GM12878 (cell line): Measurements from ENCODE around the gene HOXB1. TPM values are rescaled to one million over a fixed set of nuclear protein-coding genes. Genes with fewer than 3 reads are reported as not detected.

ENCODE experiments used
- ATAC-seq: fragments of 200-7000 bp; cut with Tn5 transposase; 3 replicates; pipeline ENCODE4 v1.9.1; 2020; ENCODE audit warnings: mild to moderate bottlenecking, moderate library complexity
- BruUV-seq: library from RNA; stranded (reverse); fragments of 400-500 nt; replicated peaks from 2 replicates; lab custom pipeline; 2021; lab: Mats Ljungman, UMichigan
- CTCF ChIA-PET: fragments of 300-600 bp; sonication (Branson Sonifier 250); formaldehyde crosslinking; extraction: SDS; loops from one replicate; lab custom pipeline; 2021; ENCODE audit warnings: inconsistent platforms; lab: Yijun Ruan, JAX
- POLR2A ChIA-PET: fragments of 350-600 bp; formaldehyde crosslinking; extraction: SDS; loops from one replicate; lab custom pipeline; 2021; ENCODE audit warnings: inconsistent platforms; lab: Charles Lee
- RAD21 ChIA-PET: fragments of 300-600 bp; sonication (Branson Sonifier 250); formaldehyde crosslinking; loops from one replicate; lab custom pipeline; 2023; ENCODE audit warnings: antibody characterized with exemption; ENCODE audit not compliant: unreplicated experiment; lab: Charles Lee
- SMC1A ChIA-PET: fragments of 300-600 bp; sonication (Branson Sonifier 250); formaldehyde crosslinking; loops from one replicate; lab custom pipeline; 2023; ENCODE audit not compliant: unreplicated experiment, uncharacterized antibody; lab: Charles Lee
- DNase-seq: peaks from one replicate; pipeline ENCODE4 v3.0.0-alpha.2; 2011; ENCODE audit warnings: low read depth, low spot score
- FAIRE-seq: peaks from 3 replicates; lab custom pipeline; 2011; peaks lifted over from hg19 to GRCh38; lab: Jason Lieb, UNC
- H2AFZ ChIP-seq: 2 replicates; pipeline ENCODE4 v1.6.0; 2011; ENCODE audit warnings: low read depth, low read length, control low read depth; ENCODE audit not compliant: control insufficient read depth
- H3K27ac ChIP-seq: 2 replicates; pipeline ENCODE4 v1.5.1; 2011; ENCODE audit warnings: control low read depth; ENCODE audit not compliant: control insufficient read depth, insufficient read depth
- H3K27me3 ChIP-seq, 2 experiments: replicated peaks in 1 of 2; 2 replicates each; pipeline versions ENCODE4 v1.6.0 to v1.6.1; 2011; ENCODE audit warnings: low read length in 1 of 2; ENCODE audit not compliant: control insufficient read depth in 2 of 2, insufficient read depth in 2 of 2
- H3K36me3 ChIP-seq, 2 experiments: 2 replicates each; pipeline ENCODE4 v1.5.1; 2011; ENCODE audit warnings: low read length in 1 of 2; ENCODE audit not compliant: control insufficient read depth in 2 of 2, insufficient read depth in 2 of 2
- H3K4me1 ChIP-seq: 2 replicates; pipeline ENCODE4 v1.6.1; 2011; ENCODE audit warnings: mild to moderate bottlenecking, low read length, moderate library complexity, mixed read lengths; ENCODE audit not compliant: control insufficient read depth, insufficient read depth
- H3K4me2 ChIP-seq: 2 replicates; pipeline ENCODE4 v1.6.0; 2011; ENCODE audit warnings: control low read depth; ENCODE audit not compliant: control insufficient read depth, insufficient read depth
- H3K4me3 ChIP-seq: fragments of 200-600 bp; sonication (generic); 2 replicates; pipeline ENCODE4 v1.5.1; 2016
- H3K79me2 ChIP-seq: 2 replicates; pipeline ENCODE4 v1.6.0; 2011; ENCODE audit warnings: low read length; ENCODE audit not compliant: control insufficient read depth, insufficient read depth
- H3K9ac ChIP-seq: 2 replicates; pipeline ENCODE4 v1.8.0; 2011; ENCODE audit warnings: low read length, control low read depth, mixed read lengths; ENCODE audit not compliant: control insufficient read depth, insufficient read depth
- H3K9me3 ChIP-seq: replicated peaks from 3 replicates; pipeline ENCODE4 v1.5.1; 2011; ENCODE audit warnings: mild to moderate bottlenecking, low read length; ENCODE audit not compliant: control insufficient read depth, insufficient read depth
- H4K20me1 ChIP-seq: 2 replicates; pipeline ENCODE4 v1.6.0; 2011; ENCODE audit not compliant: control insufficient read depth, insufficient read depth
- CHD1 ChIP-seq: IDR thresholded peaks from 2 replicates; pipeline ENCODE4 v1.6.1; 2012; ENCODE audit warnings: low read depth, low read length, improper control_type of control experiment
- HSF1 ChIP-seq: fragments of 150-350 bp; IDR thresholded peaks from 2 replicates; pipeline ENCODE4 v1.6.1; 2014; ENCODE audit warnings: mild to moderate bottlenecking, low read depth, low read length
- NFYA ChIP-seq: IDR thresholded peaks from 2 replicates; pipeline ENCODE4 v1.6.1; 2011; ENCODE audit warnings: low read depth, mild to moderate bottlenecking, low read length, improper control_type of control experiment, borderline replicate concordance
- NKRF ChIP-seq: fragments of 450-650 bp; conservative IDR thresholded peaks from 2 replicates; pipeline ENCODE4 v1.6.1; 2017; ENCODE audit warnings: mild to moderate bottlenecking, moderate library complexity
- POLR2AphosphoS2 ChIP-seq: IDR thresholded peaks from 2 replicates; pipeline ENCODE4 v1.6.1; 2011; ENCODE audit warnings: low read depth, mild to moderate bottlenecking, low read length, improper control_type of control experiment, moderate library complexity
- STAT1 ChIP-seq: fragments of 450-650 bp; conservative IDR thresholded peaks from 2 replicates; pipeline ENCODE4 v1.6.1; 2014; ENCODE audit warnings: antibody characterized with exemption, mild to moderate bottlenecking
- YY1 ChIP-seq: IDR thresholded peaks from 2 replicates; pipeline ENCODE4 v1.6.1; 2011; ENCODE audit warnings: low read depth, mild to moderate bottlenecking, low read length
- ZBTB11 ChIP-seq: fragments of 450-650 bp; formaldehyde crosslinking; IDR thresholded peaks from 2 replicates; pipeline ENCODE4 v1.5.0; 2022; ENCODE audit warnings: mild to moderate bottlenecking, missing genetic modification characterization
- WGBS: methylation state at CpG from one replicate; pipeline ENCODE4 v1.1.6; 2016; ENCODE audit warnings: low lambda C conversion rate; ENCODE audit not compliant: insufficient replicate concordance, insufficient coverage; ENCODE audit errors: missing lambda C conversion rate; 5-methylcytosine and 5-hydroxymethylcytosine counted together
- in situ Hi-C: fragments of 300-500 bp; cut with MboI; formaldehyde crosslinking; loops from 9 replicates; pipeline ENCODE4 v1.14.3; 2018; ENCODE audit warnings: mixed read lengths
- intact Hi-C: fragments of 100-400 bp; cut with micrococcal nuclease; formaldehyde crosslinking; loops from one replicate; pipeline ENCODE4 v1.14.2; 2022; ENCODE audit not compliant: unreplicated experiment
- polyA plus RNA-seq, 11 experiments: library from polyadenylated mRNA; depleted of rRNA in 4 of 11; unstranded in 6 of 11; stranded (reverse) in 5 of 11; fragments of >200 nt; fragmentation: Nextera tagmentation in 4 of 11; fragmentation: Illumina TruSeq in 1 of 11; extraction: Ambion mirVana in 4 of 11; extraction: Trizol in 1 of 11; gene quantifications; 1 replicate in 1 of 11; 2 replicates in 10 of 11; pipeline versions ENCODE4 v1.2.1 to v1.2.3, GENCODE V29; 2011 to 2016; ENCODE audit warnings: inconsistent platforms in 2 of 11, missing spikeins in 2 of 11, low read depth in 1 of 11
- total RNA-seq, 4 experiments: library from RNA; depleted of rRNA in 3 of 4; stranded (reverse); fragments of >200 nt in 3 of 4; fragmentation: Illumina TruSeq in 1 of 4; extraction: Trizol in 1 of 4; gene quantifications; 2 replicates each; pipeline versions ENCODE4 v1.2.1 to v1.2.3, GENCODE V29; 2013 to 2021
- TF ChIP-seq, protein P1 (sequence below): IDR thresholded peaks from 2 replicates; pipeline ENCODE4 v1.6.1; 2011; ENCODE audit warnings: borderline replicate concordance, low read depth, mild to moderate bottlenecking, moderate library complexity, low read length; ENCODE audit not compliant: insufficient read depth, poor library complexity, severe bottlenecking
- TF ChIP-seq, protein P2 (sequence below): IDR thresholded peaks from 2 replicates; pipeline ENCODE4 v1.6.1; 2011; ENCODE audit warnings: low read depth, mild to moderate bottlenecking, low read length, moderate library complexity, borderline replicate concordance; ENCODE audit errors: extremely low read depth
- TF ChIP-seq, protein P3 (sequence below): fragments of 450-650 bp; IDR thresholded peaks from 2 replicates; pipeline ENCODE4 v1.6.1; 2017; ENCODE audit warnings: antibody characterized with exemption, mild to moderate bottlenecking, moderate library complexity

HOXB1 gene
- total and polyA plus RNA-seq, 10 of the 15 experiments (the other 5 are each of a cell fraction or from before 2014, with no cell fraction given) = not detected

- intact Hi-C loops (no loop called here), in situ Hi-C loops (no loop called here)
- ChIA-PET POLR2A (no interaction called here), RAD21 (no interaction called here), CTCF (interaction anchor here (1.3 kb wide), 1 partner anchor 71 kb away, joined by 4 read pairs; no protein-coding TSS in a partner anchor), SMC1A (interaction anchor here (1.1 to 3.3 kb wide), 4 partner anchors 11 to 117 kb away, joined by 3 to 11 read pairs (median 4); no protein-coding TSS in a partner anchor)
- Histone ChIP-seq H3K27me3 (no peaks in the 10 kb centered on the region), H3K4me1 (no peaks in the 10 kb centered on the region), H3K4me2 (no peak overlapping the region), H3K4me3 (no peak overlapping the region), H3K36me3 (no peaks in the 10 kb centered on the region; a peak in 1 of 4 replicates), H2AFZ (no peak overlapping the region), H3K9ac (no peak overlapping the region), H4K20me1 (no peaks in the 10 kb centered on the region), H3K9me3 (no peaks in the 10 kb centered on the region), H3K27ac (no peak overlapping the region), H3K79me2 (no peaks in the 10 kb centered on the region)
- no peak for DNase-seq
- no TSS peak for BruUV-seq
- no peak for FAIRE-seq
- ATAC-seq = no peak
- 64% methylated on average over 6 of the region's 6 CpGs for WGBS
- TF ChIP-seq CHD1 = no peak
- TF ChIP-seq POLR2AphosphoS2 = no peak
- no peak for TF ChIP-seq HSF1
- TF ChIP-seq, protein P1, sequence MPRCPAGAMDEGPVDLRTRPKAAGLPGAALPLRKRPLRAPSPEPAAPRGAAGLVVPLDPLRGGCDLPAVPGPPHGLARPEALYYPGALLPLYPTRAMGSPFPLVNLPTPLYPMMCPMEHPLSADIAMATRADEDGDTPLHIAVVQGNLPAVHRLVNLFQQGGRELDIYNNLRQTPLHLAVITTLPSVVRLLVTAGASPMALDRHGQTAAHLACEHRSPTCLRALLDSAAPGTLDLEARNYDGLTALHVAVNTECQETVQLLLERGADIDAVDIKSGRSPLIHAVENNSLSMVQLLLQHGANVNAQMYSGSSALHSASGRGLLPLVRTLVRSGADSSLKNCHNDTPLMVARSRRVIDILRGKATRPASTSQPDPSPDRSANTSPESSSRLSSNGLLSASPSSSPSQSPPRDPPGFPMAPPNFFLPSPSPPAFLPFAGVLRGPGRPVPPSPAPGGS = no peak
- TF ChIP-seq, protein P2, sequence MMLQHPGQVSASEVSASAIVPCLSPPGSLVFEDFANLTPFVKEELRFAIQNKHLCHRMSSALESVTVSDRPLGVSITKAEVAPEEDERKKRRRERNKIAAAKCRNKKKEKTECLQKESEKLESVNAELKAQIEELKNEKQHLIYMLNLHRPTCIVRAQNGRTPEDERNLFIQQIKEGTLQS = no peak
- no peak for TF ChIP-seq STAT1
- TF ChIP-seq ZBTB11 (CRISPR knock-in tag) = no peak
- TF ChIP-seq NKRF = no peak
- TF ChIP-seq YY1 = no peak
- TF ChIP-seq, protein P3, sequence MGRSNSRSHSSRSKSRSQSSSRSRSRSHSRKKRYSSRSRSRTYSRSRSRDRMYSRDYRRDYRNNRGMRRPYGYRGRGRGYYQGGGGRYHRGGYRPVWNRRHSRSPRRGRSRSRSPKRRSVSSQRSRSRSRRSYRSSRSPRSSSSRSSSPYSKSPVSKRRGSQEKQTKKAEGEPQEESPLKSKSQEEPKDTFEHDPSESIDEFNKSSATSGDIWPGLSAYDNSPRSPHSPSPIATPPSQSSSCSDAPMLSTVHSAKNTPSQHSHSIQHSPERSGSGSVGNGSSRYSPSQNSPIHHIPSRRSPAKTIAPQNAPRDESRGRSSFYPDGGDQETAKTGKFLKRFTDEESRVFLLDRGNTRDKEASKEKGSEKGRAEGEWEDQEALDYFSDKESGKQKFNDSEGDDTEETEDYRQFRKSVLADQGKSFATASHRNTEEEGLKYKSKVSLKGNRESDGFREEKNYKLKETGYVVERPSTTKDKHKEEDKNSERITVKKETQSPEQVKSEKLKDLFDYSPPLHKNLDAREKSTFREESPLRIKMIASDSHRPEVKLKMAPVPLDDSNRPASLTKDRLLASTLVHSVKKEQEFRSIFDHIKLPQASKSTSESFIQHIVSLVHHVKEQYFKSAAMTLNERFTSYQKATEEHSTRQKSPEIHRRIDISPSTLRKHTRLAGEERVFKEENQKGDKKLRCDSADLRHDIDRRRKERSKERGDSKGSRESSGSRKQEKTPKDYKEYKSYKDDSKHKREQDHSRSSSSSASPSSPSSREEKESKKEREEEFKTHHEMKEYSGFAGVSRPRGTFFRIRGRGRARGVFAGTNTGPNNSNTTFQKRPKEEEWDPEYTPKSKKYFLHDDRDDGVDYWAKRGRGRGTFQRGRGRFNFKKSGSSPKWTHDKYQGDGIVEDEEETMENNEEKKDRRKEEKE = no peak
- no peak for TF ChIP-seq NFYA
Measured at GRCh38 chr17:48563385-48563838, 32.6 kb upstream of the HOXB1 start.
